ENCODE results near the gene FAM187B. TPM values are rescaled to one million over a fixed set of nuclear protein-coding genes. Genes with fewer than 3 reads are reported as not detected.

Gene FAM187B
- total and polyA plus RNA-seq, 2 experiments from 2014 or later = not detected

- DNase-seq (ENCODE audit: low spot score) = no peak
- Histone ChIP-seq H3K4me1 (ENCODE audit: insufficient read depth) (peaks cover 5% of the 10 kb centered on the region), H3K36me3 (replicated peaks; ENCODE audit: insufficient read depth, low read depth) (no peaks in the 10 kb centered on the region), H3K4me2 (no peak overlapping the region), H2AFZ (no peak overlapping the region), H3K9me2 (replicated peaks; ENCODE audit: insufficient read depth) (no peaks in the 10 kb centered on the region), H3K27ac (no peak overlapping the region), H3K79me2 (peaks cover 31% of the 10 kb centered on the region), H3K27me3 (no peaks in the 10 kb centered on the region), H3K4me3 (no peak overlapping the region), H3K9me3 (ENCODE audit: low read depth) (no peaks in the 10 kb centered on the region), H4K20me1 (ENCODE audit: insufficient read depth, poor library complexity, severe bottlenecking) (peaks cover 10% of the 10 kb centered on the region)
- 97% methylated on average over 7 of the region's 7 CpGs for WGBS (ENCODE audit: low lambda C conversion rate, missing lambda C conversion rate)
- TF ChIP-seq EZH2 (IDR thresholded peaks at IDR 0.05; ENCODE audit: borderline replicate concordance) = no peak
- no peak for TF ChIP-seq EZH2phosphoT487 (IDR thresholded peaks at IDR 0.05; ENCODE audit: low read depth, severe bottlenecking, unreplicated experiment)
- TF ChIP-seq CTCF (IDR thresholded peaks at IDR 0.05; ENCODE audit: poor library complexity) = no peak
Observed at GRCh38 chr19:35271546-35271945, 43.0 kb upstream of the FAM187B start.

- TF ChIP-seq EZH2phosphoT487 (IDR thresholded peaks at IDR 0.05; ENCODE audit: low read depth, severe bottlenecking, unreplicated experiment) (no peak), CTCF (IDR thresholded peaks at IDR 0.05; ENCODE audit: poor library complexity) (no peak), EZH2 (IDR thresholded peaks at IDR 0.05; ENCODE audit: borderline replicate concordance) (no peak)
- 93% methylated on average over 16 of the region's 16 CpGs for WGBS (ENCODE audit: low lambda C conversion rate, missing lambda C conversion rate)
- Histone ChIP-seq H2AFZ (no peak overlapping the region), H3K79me2 (peaks cover 34% of the 10 kb centered on the region), H3K9me3 (ENCODE audit: low read depth) (no peaks in the 10 kb centered on the region), H3K27me3 (no peaks in the 10 kb centered on the region), H3K27ac (peak overlapping the region; percentile 97), H3K9me2 (replicated peaks; ENCODE audit: insufficient read depth) (no peaks in the 10 kb centered on the region), H4K20me1 (ENCODE audit: insufficient read depth, poor library complexity, severe bottlenecking) (peaks cover 10% of the 10 kb centered on the region), H3K4me2 (peak overlapping the region; percentile 99), H3K4me3 (no peak overlapping the region), H3K36me3 (replicated peaks; ENCODE audit: insufficient read depth, low read depth) (no peaks in the 10 kb centered on the region), H3K4me1 (ENCODE audit: insufficient read depth) (peaks cover 9% of the 10 kb centered on the region)
- no peak for DNase-seq (ENCODE audit: low spot score)
Observed at GRCh38 chr19:35270381-35270811, 41.9 kb upstream of the FAM187B start.

GRCh38 chr19:35269438-35270117 is 41.0 kb upstream of the FAM187B start:
- TF ChIP-seq CTCF (IDR thresholded peaks at IDR 0.05; ENCODE audit: poor library complexity) (peak; percentile 83), EZH2phosphoT487 (IDR thresholded peaks at IDR 0.05; ENCODE audit: low read depth, severe bottlenecking, unreplicated experiment) (no peak), EZH2 (IDR thresholded peaks at IDR 0.05; ENCODE audit: borderline replicate concordance) (no peak)
- peak overlapping the region; percentile 71 for H3K4me3 ChIP-seq
- H4K20me1 ChIP-seq (ENCODE audit: insufficient read depth, poor library complexity, severe bottlenecking) = peaks cover 10% of the 10 kb centered on the region
- H2AFZ ChIP-seq = no peak overlapping the region
- no peaks in the 10 kb centered on the region for H3K9me3 ChIP-seq (ENCODE audit: low read depth)
- no peaks in the 10 kb centered on the region for H3K27me3 ChIP-seq
- peak; percentile 93 for DNase-seq (ENCODE audit: low spot score)
- H3K4me1 ChIP-seq (ENCODE audit: insufficient read depth) = peaks cover 12% of the 10 kb centered on the region
- peak overlapping the region; percentile 97 for H3K27ac ChIP-seq
- no peaks in the 10 kb centered on the region for H3K9me2 ChIP-seq (replicated peaks; ENCODE audit: insufficient read depth)
- WGBS (ENCODE audit: low lambda C conversion rate, missing lambda C conversion rate) = 7% methylated on average over 38 of the region's 66 CpGs
- H3K4me2 ChIP-seq = peak overlapping the region; percentile 99
- no peaks in the 10 kb centered on the region for H3K36me3 ChIP-seq (replicated peaks; ENCODE audit: insufficient read depth, low read depth)
- peaks cover 34% of the 10 kb centered on the region for H3K79me2 ChIP-seq

All from hepatocyte (in vitro differentiated cells).